Fibroblast of skin of left biceps (primary cell): Measurements from ENCODE around the gene PPARA.
"Not testable (repeated sequence)": the region's sequence is repeated elsewhere in the genome, so short reads cannot be mapped to it uniquely, and the experiment has no call there.

ENCODE experiments used
- DNase-seq, 2 experiments: peaks; one replicate each; pipeline ENCODE4 v3.0.0-alpha.2; 2013; ENCODE audit warnings: low read depth in 2 of 2

Gene PPARA

DNA sequence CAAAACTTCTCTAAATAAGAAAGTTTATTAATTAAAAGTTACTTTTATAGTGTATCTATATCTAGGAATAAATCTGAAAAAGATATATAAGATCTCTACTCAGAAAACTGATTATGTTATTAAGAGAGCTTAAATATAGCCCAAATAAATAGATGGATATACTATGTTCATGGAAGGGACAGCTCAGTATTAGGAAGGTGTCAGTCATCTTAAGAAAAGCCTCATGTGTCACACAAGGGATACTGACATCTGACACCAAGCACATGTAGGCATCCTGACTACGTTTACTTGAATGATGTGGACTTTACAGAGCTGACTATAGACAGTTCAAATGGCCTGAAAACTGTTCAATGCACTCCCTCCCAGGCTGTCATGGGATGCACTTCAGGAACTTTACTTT is 19.3 kb downstream of the PPARA start:
- DNase-seq: no peak

- peak; percentile 42 to 44 for DNase-seq
These were observed 21.6 kb downstream of the PPARA start for GRCh38 chr22:46171940-46172339.

GRCh38 chr22:46172522-46173110 is 22.3 kb downstream of the PPARA start:
- no peak for DNase-seq

GRCh38 chr22:46173152-46173551 is 22.8 kb downstream of the PPARA start:
- DNase-seq: no peak

- DNase-seq: peak; percentile 15 to 19
These were observed 25.3 kb downstream of the PPARA start for GRCh38 chr22:46175631-46176030.

GRCh38 chr22:46176508-46177003 is 26.2 kb downstream of the PPARA start:
- DNase-seq: no peak

- DNase-seq: no peak
These were observed 28.6 kb downstream of the PPARA start for GRCh38 chr22:46178755-46179505.

- no peak for DNase-seq
These were observed 29.4 kb downstream of the PPARA start for GRCh38 chr22:46179748-46180147.

DNA sequence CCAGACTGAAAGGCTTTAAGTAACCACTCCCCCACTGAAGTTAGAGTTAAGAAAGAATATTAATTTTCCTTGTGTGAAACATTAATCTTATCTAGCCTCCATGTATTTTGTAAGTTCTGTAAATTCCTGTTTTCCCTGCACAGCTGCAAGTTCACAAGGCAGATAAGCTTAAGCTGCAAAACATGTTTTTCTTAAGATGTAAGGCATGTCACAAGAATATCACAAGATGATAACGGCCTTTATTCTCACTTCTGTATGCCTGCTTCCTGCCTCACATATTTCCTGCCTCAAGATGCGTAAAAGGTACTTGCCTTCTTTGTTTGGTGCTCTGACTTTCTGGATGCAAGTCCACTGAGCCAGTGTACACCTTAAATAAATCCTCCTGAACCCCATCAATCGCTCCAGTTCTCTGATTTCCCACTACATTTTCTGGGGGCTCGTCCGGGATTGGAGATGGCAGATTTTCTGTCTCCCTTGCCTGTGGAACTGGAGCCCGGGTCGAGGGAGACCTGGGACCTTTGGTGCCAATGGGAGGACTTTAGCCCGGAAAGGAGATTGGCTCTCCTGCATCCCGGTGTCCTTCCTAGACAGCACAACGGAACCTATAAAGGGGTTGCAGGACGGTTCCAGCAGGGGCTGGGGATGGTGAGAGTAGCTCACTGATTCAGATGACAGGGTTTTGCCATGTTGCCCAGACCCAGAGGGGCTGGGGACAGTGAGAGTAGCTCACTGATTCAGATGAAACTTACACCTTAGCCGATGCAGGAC is 30.2 kb downstream of the PPARA start:
- DNase-seq: no peak

DNA sequence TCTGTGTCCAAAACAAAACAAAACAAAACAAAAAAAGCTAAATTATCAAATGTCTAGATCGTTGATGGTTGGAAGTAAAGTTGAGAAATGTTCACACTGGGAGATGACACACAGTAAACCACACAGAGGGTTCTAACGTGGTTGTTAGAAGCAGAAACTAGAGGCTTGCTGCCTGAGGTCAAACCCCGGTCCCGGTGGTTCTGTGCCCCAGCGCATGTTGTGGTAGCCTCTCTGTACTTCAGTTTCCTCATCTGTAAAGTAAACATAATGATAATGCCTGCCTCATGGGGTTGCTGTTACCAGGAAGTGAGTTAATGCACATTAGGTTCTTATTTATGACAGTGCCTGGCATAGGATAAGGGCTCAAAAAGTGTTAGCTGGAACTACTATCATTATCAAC is 33.4 kb downstream of the PPARA start:
- DNase-seq: no peak

GRCh38 chr22:46185283-46185682 is 35.0 kb downstream of the PPARA start:
- DNase-seq: no peak

- no peak for DNase-seq
These were observed 37.5 kb downstream of the PPARA start for GRCh38 chr22:46187862-46188261.

GRCh38 chr22:46192210-46192993 is 42.1 kb downstream of the PPARA start:
- no peak for DNase-seq

DNA sequence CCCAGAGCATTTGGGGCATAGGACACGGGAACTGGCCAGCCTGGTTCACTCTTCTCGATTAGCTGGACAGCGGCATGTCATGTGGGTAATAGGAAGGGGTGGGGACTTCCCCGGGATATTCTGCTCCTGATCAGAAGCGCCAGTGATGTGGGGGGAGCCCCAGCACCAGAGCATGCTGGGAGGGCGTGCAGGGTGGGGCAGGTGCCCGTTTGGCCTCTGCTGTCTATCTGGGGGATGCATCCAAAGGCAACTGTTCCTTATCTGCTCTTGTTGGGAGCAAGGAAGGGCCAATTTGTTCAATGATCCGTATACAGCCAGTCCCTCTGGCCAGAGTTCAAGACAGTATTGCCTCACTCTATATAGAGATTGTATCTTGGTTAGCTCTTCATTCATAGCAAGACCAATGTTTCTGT is 43.6 kb downstream of the PPARA start:
- DNase-seq: no peak

DNA sequence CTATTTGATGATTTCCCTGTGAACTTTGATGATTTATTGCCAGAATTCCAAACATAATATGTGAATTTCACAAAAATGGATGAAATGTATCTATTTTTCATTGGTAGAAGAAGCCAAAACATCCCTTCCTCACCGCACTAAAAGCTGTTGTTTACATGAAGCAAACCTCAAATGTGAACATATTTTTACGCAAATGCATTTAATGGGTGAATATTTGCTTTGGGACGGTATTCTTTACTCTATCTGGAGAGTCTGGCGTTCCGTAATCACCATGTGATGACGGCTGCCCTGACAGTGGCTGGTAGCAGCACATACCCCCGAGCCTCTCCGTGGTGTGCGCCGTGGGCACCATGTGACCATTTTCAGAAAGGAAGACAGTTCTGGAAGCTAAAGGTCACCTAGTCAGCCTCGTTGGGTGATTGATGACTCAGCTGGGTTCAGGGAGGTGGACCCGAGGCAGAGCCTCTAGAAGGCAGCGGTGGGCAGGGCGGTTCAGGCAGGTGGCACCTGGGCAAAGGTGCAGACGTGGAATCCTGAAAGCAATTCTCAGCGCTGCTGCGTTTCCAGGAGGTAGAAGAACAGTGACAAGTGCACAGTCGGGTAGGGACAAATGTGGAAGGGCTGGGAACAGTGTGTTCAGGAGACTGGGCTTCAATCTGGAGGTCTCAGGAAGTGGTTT is 45.3 kb downstream of the PPARA start:
- no peak for DNase-seq

DNA sequence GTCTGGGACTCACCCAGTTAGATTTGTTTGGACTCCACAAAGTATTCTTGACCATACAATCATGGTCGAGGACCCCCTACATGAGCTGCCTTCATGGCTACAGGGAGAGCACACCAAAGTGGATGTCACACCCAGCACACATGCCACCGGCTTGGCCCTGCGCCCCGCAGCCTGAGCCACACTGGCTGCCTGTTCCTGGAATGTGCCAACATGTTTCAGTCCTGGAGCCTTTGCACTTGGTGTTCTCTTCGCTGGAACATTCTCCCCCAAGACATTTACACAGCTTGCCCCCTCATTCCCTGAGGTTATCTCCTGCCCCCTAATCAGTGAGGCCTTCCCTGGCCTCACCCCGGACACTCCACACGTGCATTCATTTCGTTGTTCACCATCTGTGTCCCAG is 46.0 kb downstream of the PPARA start:
- DNase-seq: no peak

- DNase-seq: no peak
These were observed 47.9 kb downstream of the PPARA start for GRCh38 chr22:46198274-46198673.

- DNase-seq: not testable (repeated sequence)
These were observed 48.5 kb downstream of the PPARA start for GRCh38 chr22:46198806-46199205.

DNA sequence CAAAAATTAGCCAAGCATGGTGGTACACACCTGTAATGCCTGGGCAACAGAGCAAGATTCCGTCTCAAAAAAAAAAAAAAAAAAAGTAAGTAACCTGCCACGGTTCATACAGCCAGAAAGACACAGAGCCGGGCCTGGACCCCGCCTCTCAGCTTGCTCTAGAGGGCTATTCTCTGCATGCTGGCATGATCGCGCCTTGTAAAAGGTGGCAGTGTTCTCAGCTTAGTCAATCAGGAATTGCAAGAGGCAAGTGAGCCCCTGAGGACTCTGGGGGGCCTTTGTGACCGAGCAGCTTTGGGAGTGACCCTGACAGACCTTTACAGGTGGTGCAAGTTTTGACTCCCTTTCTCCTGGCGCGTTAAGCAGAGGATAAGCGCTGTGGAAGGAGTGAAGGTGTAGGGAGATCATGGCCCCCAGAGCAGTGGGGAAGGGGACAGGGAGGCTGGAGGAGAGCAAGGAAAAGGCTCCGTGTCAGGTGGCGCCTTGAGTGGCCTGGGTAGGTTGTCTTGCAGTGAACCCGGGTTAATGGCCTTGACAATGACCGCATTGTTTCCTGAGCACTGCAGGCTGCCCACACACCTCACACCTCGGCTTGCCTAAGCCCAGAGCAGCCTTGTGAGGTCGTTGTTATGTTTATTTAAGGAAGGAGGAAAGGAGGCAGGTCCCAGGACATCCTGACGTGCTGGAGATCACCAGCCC is 50.9 kb downstream of the PPARA start:
- DNase-seq: no peak

DNA sequence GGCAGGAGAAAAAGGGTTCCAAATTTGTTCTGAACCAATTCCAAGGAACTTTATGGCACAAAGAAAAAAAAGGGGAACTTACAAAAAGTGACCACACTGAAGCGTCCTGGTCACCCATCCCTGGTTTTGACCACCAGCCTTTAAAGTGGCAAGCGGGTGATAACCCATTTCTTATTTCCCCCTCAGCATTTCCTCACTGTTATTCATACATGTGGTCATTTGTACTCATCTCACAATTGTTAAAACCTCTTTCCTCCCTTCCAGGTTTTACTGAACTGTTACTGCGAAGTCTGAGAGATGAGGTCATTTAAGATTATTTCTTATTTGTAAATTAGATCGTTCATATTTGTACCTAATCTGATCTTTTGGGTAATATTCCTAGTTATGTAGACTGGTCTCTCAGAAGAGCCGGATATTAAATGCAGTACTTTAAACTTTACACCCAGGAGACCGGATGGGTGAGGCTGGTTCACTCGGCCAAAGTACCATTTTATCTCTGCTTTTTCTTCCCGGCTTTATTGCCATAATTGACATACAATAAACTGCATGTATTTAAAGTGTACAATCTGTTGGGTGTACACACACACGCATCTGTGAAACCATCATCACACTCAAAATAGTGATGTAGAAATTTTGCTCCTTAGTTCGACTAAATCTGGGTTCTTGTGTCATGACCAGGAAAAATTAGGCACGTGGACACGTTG is 52.7 kb downstream of the PPARA start:
- DNase-seq: no peak
